ENCODE measurements around the gene CDPF1. TPM values are rescaled to one million over a fixed set of nuclear protein-coding genes. Genes with fewer than 3 reads are reported as not detected.

CDPF1 gene
- total RNA-seq, 1 experiment from 2014 or later: 16.3 TPM

DNA sequence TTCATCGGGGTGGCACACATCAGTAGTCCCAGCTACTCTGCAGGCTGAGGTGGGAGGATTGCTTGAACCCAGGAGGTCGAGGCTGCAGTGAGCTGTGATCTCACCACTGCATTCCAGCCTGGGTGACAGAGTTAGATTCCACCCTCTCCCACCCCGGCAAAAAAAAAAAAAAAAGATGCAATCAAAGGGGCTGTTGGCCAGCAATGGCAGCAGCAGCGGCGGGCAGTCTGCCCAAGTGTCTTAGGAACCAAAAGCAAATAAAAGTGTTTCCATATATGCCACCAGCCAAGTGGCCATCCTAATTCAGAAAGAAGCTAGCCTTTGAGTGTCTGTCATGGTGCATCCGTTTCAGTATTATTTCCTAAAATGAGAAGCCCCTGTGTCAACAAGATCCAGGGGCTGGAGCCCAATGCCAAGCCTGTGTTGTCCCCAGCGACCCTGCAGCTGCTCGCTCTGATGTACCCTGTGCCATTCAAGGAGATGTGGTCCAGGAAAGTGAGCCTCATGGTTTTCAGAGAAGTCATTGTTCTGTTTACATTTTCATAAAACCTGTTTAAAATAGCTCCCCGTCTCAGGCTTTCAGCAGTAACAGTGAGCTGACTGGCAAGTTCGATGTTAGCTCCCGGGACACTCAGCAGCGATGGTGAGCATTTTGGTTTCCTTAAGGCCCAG is 12.5 kb downstream of the CDPF1 start:
- ChIA-PET RAD21 (ENCODE audit: low non-redundant PET in 1 of 2, low total read pairs in 2 of 2, uncharacterized antibody in 2 of 2, unreplicated experiment in 2 of 2) (interaction anchor here in 1 of 2 experiments (0.7 kb wide), 1 partner anchor 87 kb away, joined by 3 read pairs; the partner anchor contains the start of gene PPARA), POLR2A (interaction anchor here (0.7 kb wide), 1 partner anchor 30 kb away, joined by 3 read pairs; the partner anchor contains the start of gene TTC38), CTCF (no interaction called here)
- Histone ChIP-seq H3K27ac (ENCODE audit: low read depth, low read length) (no peak overlapping the region), H3K4me3 (replicated peaks in 1 of 2; ENCODE audit: low read depth in 1 of 2, low read length in 2 of 2) (no peak overlapping the region), H3K9me2 (ENCODE audit: insufficient read depth) (no peaks in the 10 kb centered on the region), H3K9me3 (ENCODE audit: control insufficient read depth in 1 of 2, insufficient read depth in 1 of 2, low read depth in 1 of 2, low read length in 2 of 2) (no peaks in the 10 kb centered on the region), H3K9ac (ENCODE audit: low read length) (no peak overlapping the region), H4K20me1 (ENCODE audit: insufficient read depth) (no peaks in the 10 kb centered on the region), H3K4me1 (ENCODE audit: control insufficient read depth in 1 of 2, insufficient read depth in 2 of 2, low read length in 2 of 2) (no peaks in the 10 kb centered on the region), H3K27me3 (ENCODE audit: insufficient read depth, low read length) (no peaks in the 10 kb centered on the region), H2AFZ (ENCODE audit: low read depth, low read length, poor library complexity, severe bottlenecking) (no peak overlapping the region), H3K4me2 (ENCODE audit: low read length) (no peak overlapping the region), H3K79me2 (ENCODE audit: insufficient read depth, low read length) (no peaks in the 10 kb centered on the region), H3K36me3 (ENCODE audit: control insufficient read depth in 1 of 2, insufficient read depth in 2 of 2, low read length in 2 of 2) (peaks cover 0 to 2% of the 10 kb centered on the region in 2 experiments; a peak in 1 of 4 replicates)
- intact Hi-C loops (cut with micrococcal nuclease): no loop called here
- no peak for ATAC-seq
- no TSS peak for BruUV-seq (replicated peaks)
- TF ChIP-seq SRF (IDR thresholded peaks at IDR 0.05; ENCODE audit: low read depth) (no peak), SIN3A (IDR thresholded peaks at IDR 0.05; ENCODE audit: low read depth) (no peak), CBX3 (IDR thresholded peaks at IDR 0.05; ENCODE audit: low read depth) (no peak), YY1 (IDR thresholded peaks at IDR 0.05; ENCODE audit: extremely low read depth, insufficient replicate concordance, low read depth, low read length) (no peak), CEBPB (IDR thresholded peaks at IDR 0.05; ENCODE audit: low read depth) (no peak), ELF1 (IDR thresholded peaks at IDR 0.05; ENCODE audit: borderline replicate concordance, low read depth) (no peak), FOSL1 (IDR thresholded peaks at IDR 0.05; ENCODE audit: low read depth) (no peak)
- TF ChIP-seq, protein P1, sequence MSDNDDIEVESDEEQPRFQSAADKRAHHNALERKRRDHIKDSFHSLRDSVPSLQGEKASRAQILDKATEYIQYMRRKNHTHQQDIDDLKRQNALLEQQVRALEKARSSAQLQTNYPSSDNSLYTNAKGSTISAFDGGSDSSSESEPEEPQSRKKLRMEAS (IDR thresholded peaks at IDR 0.05): no peak
- no peak for DNase-seq (ENCODE audit: low read depth, low spot score)

DNA sequence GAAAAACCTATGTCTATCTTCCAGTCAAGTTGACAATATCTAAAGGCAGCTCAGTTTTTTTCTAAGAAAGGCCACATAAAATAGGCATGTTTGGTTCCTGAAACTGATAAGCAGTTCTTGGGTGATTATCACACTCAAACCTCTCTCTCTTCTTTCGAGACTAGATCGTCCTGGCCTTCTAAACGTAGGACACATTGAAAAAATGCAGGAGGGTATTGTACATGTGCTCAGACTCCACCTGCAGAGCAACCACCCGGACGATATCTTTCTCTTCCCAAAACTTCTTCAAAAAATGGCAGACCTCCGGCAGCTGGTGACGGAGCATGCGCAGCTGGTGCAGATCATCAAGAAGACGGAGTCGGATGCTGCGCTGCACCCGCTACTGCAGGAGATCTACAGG is 15.1 kb downstream of the CDPF1 start:
- Histone ChIP-seq H3K27me3 (ENCODE audit: insufficient read depth, low read length) (no peaks in the 10 kb centered on the region), H3K4me1 (ENCODE audit: control insufficient read depth in 1 of 2, insufficient read depth in 2 of 2, low read length in 2 of 2) (no peaks in the 10 kb centered on the region), H3K27ac (ENCODE audit: low read depth, low read length) (no peak overlapping the region), H3K9me2 (ENCODE audit: insufficient read depth) (no peaks in the 10 kb centered on the region), H3K9me3 (ENCODE audit: control insufficient read depth in 1 of 2, insufficient read depth in 1 of 2, low read depth in 1 of 2, low read length in 2 of 2) (no peaks in the 10 kb centered on the region), H3K36me3 (ENCODE audit: control insufficient read depth in 1 of 2, insufficient read depth in 2 of 2, low read length in 2 of 2) (no peaks in the 10 kb centered on the region; a peak in 1 of 4 replicates), H4K20me1 (ENCODE audit: insufficient read depth) (no peaks in the 10 kb centered on the region), H3K4me3 (replicated peaks in 1 of 2; ENCODE audit: low read depth in 1 of 2, low read length in 2 of 2) (no peak overlapping the region), H3K4me2 (ENCODE audit: low read length) (no peak overlapping the region), H2AFZ (ENCODE audit: low read depth, low read length, poor library complexity, severe bottlenecking) (no peak overlapping the region), H3K9ac (ENCODE audit: low read length) (no peak overlapping the region), H3K79me2 (ENCODE audit: insufficient read depth, low read length) (no peaks in the 10 kb centered on the region)
- DNase-seq (ENCODE audit: low read depth, low spot score): no peak
- ChIA-PET CTCF (no interaction called here), POLR2A (no interaction called here), RAD21 (ENCODE audit: low non-redundant PET in 1 of 2, low total read pairs in 2 of 2, uncharacterized antibody in 2 of 2, unreplicated experiment in 2 of 2) (no interaction called here)
- intact Hi-C loops (cut with micrococcal nuclease): no loop called here
- no TSS peak for BruUV-seq (replicated peaks)
- ATAC-seq: no peak
- no peak for TF ChIP-seq POLR2A (IDR thresholded peaks at IDR 0.05; ENCODE audit: borderline replicate concordance, extremely low read depth, insufficient read depth, insufficient read length)
- no peak for TF ChIP-seq EZH2phosphoT487 (IDR thresholded peaks at IDR 0.05; ENCODE audit: borderline replicate concordance)
- TF ChIP-seq, protein P1 (IDR thresholded peaks at IDR 0.05): no peak
- TF ChIP-seq SP1 (IDR thresholded peaks at IDR 0.05; ENCODE audit: low read depth): no peak
- no peak for TF ChIP-seq SIN3A (IDR thresholded peaks at IDR 0.05; ENCODE audit: low read depth)
- TF ChIP-seq POLR2AphosphoS5 (IDR thresholded peaks at IDR 0.05; ENCODE audit: low read depth, low read length): no peak
- no peak for TF ChIP-seq ELF1 (IDR thresholded peaks at IDR 0.05; ENCODE audit: borderline replicate concordance, low read depth)
- no peak for TF ChIP-seq TCF7L2 (IDR thresholded peaks at IDR 0.05; ENCODE audit: borderline replicate concordance, extremely low read depth, insufficient read depth, insufficient read length)
- TF ChIP-seq, protein P2, sequence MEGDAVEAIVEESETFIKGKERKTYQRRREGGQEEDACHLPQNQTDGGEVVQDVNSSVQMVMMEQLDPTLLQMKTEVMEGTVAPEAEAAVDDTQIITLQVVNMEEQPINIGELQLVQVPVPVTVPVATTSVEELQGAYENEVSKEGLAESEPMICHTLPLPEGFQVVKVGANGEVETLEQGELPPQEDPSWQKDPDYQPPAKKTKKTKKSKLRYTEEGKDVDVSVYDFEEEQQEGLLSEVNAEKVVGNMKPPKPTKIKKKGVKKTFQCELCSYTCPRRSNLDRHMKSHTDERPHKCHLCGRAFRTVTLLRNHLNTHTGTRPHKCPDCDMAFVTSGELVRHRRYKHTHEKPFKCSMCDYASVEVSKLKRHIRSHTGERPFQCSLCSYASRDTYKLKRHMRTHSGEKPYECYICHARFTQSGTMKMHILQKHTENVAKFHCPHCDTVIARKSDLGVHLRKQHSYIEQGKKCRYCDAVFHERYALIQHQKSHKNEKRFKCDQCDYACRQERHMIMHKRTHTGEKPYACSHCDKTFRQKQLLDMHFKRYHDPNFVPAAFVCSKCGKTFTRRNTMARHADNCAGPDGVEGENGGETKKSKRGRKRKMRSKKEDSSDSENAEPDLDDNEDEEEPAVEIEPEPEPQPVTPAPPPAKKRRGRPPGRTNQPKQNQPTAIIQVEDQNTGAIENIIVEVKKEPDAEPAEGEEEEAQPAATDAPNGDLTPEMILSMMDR (IDR thresholded peaks at IDR 0.05 in 2 of 3, conservative IDR thresholded peaks at IDR 0.05 in 1 of 3; ENCODE audit: borderline replicate concordance in 1 of 3, insufficient read depth in 1 of 3, low read depth in 2 of 3, low read length in 2 of 3): no peak
- no peak for TF ChIP-seq ZNF274 (IDR thresholded peaks at IDR 0.05; ENCODE audit: low read depth, low read length)
- TF ChIP-seq FOSL1 (IDR thresholded peaks at IDR 0.05; ENCODE audit: low read depth): no peak
- TF ChIP-seq JUND (IDR thresholded peaks at IDR 0.05): no peak

Data from HCT116 (cell line).